ENCODE results near the gene EEF2. TPM values are rescaled to one million over a fixed set of nuclear protein-coding genes. Genes with fewer than 3 reads are reported as not detected.

EEF2 gene
- total RNA-seq, 2 experiments from 2014 or later: 1,633 to 3,507 TPM

DNA sequence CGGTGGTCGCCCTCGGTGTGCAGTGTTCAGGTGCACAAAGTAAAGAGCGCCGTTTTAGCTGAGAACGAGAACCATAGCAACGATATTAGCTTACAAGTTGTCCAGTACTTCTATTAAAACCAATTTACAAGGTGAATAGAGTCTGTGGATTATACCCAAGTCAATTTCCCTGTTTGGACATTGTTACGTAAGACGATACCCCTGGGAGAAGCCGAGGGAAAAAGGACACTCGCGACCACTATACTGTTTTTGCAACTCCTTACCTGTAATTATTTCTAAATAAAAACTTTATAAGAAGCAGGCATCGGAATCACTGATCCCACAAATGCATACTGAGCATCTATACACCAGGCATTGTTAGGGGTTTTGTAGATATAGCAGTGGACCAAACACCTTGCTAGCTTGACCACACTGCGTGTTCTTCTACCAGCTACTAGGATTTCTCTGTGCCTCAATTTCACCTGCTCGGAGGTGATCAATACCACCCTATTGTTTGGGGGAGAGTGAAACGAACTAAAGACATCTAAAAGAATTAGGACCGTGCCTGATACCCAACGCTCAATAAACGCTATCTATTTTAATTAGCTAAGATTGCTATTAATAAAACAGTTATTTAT lies 488 bp upstream of the EEF2 start:
- Histone ChIP-seq H3K27ac (ENCODE audit: low read depth, low read length, poor library complexity, severe bottlenecking) (peak overlapping the region; percentile 87), H3K36me3 (ENCODE audit: insufficient read depth, low read length) (peaks cover 44% of the 10 kb centered on the region), H2AFZ (ENCODE audit: low read length) (peak overlapping the region; percentile 84; the same call in 1 of the 2 replicates), H4K20me1 (ENCODE audit: insufficient read depth, low read length) (peaks cover 42% of the 10 kb centered on the region), H3K9me3 (ENCODE audit: low read length) (no peaks in the 10 kb centered on the region), H3K4me3 (ENCODE audit: low read depth, low read length, poor library complexity, severe bottlenecking) (peak overlapping the region; percentile 93), H3K79me2 (ENCODE audit: insufficient read depth, low read depth, low read length) (peaks cover 51% of the 10 kb centered on the region), H3K9me2 (ENCODE audit: insufficient read depth, low read length) (no peaks in the 10 kb centered on the region), H3K4me2 (ENCODE audit: low read length) (peak overlapping the region; percentile 97), H3K4me1 (ENCODE audit: insufficient read depth, low read length, poor library complexity, severe bottlenecking) (peaks cover 42% of the 10 kb centered on the region)
- CTCF ChIA-PET (ENCODE audit: unreplicated experiment): interaction anchor here (1.2 kb wide), 1 partner anchor 21 kb away, joined by 5 read pairs; no protein-coding TSS in a partner anchor
- no peak for TF ChIP-seq EZH2phosphoT487 (IDR thresholded peaks at IDR 0.05; ENCODE audit: borderline replicate concordance, low read depth, low read length)
- no peak for TF ChIP-seq CTCF (conservative IDR thresholded peaks at IDR 0.05; ENCODE audit: low read length)
- intact Hi-C loops (cut with micrococcal nuclease; ENCODE audit: unreplicated experiment): loop anchor here (1.0 to 5.0 kb wide), 7 partner anchors 22 to 262 kb away; partner anchors contain the start of genes ANKRD24, MAP2K2, PIAS4 and SIRT6
- POLR2A ChIA-PET: interaction anchor here (0.6 to 1.4 kb wide), 5 partner anchors 9 to 1764 kb away, joined by 3 to 4 read pairs (median 3); no protein-coding TSS in a partner anchor
- no TSS peak for BruUV-seq (replicated peaks)
- DNase-seq (ENCODE audit: low spot score): no peak

- peak; percentile 33 for DNase-seq (ENCODE audit: low spot score)
- Histone ChIP-seq H3K4me2 (ENCODE audit: low read length) (peak overlapping the region; percentile 80), H2AFZ (ENCODE audit: low read length) (no peak overlapping the region), H3K79me2 (ENCODE audit: insufficient read depth, low read depth, low read length) (peaks cover 57% of the 10 kb centered on the region), H3K4me1 (ENCODE audit: insufficient read depth, low read length, poor library complexity, severe bottlenecking) (peaks cover 39% of the 10 kb centered on the region), H3K9me2 (ENCODE audit: insufficient read depth, low read length) (no peaks in the 10 kb centered on the region), H3K27ac (ENCODE audit: low read depth, low read length, poor library complexity, severe bottlenecking) (peak overlapping the region; percentile 87), H3K36me3 (ENCODE audit: insufficient read depth, low read length) (peaks cover 56% of the 10 kb centered on the region), H3K4me3 (ENCODE audit: low read depth, low read length, poor library complexity, severe bottlenecking) (peak overlapping the region; percentile 93), H4K20me1 (ENCODE audit: insufficient read depth, low read length) (peaks cover 50% of the 10 kb centered on the region), H3K9me3 (ENCODE audit: low read length) (no peaks in the 10 kb centered on the region)
- ChIA-PET POLR2A (interaction anchor here (1.1 to 1.4 kb wide), 2 partner anchors 13 to 16 kb away, joined by 5 to 7 read pairs; partner anchors contain the start of gene DAPK3), CTCF (ENCODE audit: unreplicated experiment) (no interaction called here)
- intact Hi-C loops (cut with micrococcal nuclease; ENCODE audit: unreplicated experiment): no loop called here
- BruUV-seq (replicated peaks): no TSS peak
- no peak for TF ChIP-seq EZH2phosphoT487 (IDR thresholded peaks at IDR 0.05; ENCODE audit: borderline replicate concordance, low read depth, low read length)
- no peak for TF ChIP-seq CTCF (conservative IDR thresholded peaks at IDR 0.05; ENCODE audit: low read length)
These were observed 717 bp downstream of the EEF2 start for GRCh38 chr19:3984584-3984907.
